ENCODE data around the gene L3MBTL4. TPM values are rescaled to one million over a fixed set of nuclear protein-coding genes. Genes with fewer than 3 reads are reported as not detected.
"Not testable (repeated sequence)": the region's sequence is repeated elsewhere in the genome, so short reads cannot be mapped to it uniquely, and the experiment has no call there.

Gene L3MBTL4
- total RNA-seq, 1 donor from 2014 or later: 8.0 TPM

DNA sequence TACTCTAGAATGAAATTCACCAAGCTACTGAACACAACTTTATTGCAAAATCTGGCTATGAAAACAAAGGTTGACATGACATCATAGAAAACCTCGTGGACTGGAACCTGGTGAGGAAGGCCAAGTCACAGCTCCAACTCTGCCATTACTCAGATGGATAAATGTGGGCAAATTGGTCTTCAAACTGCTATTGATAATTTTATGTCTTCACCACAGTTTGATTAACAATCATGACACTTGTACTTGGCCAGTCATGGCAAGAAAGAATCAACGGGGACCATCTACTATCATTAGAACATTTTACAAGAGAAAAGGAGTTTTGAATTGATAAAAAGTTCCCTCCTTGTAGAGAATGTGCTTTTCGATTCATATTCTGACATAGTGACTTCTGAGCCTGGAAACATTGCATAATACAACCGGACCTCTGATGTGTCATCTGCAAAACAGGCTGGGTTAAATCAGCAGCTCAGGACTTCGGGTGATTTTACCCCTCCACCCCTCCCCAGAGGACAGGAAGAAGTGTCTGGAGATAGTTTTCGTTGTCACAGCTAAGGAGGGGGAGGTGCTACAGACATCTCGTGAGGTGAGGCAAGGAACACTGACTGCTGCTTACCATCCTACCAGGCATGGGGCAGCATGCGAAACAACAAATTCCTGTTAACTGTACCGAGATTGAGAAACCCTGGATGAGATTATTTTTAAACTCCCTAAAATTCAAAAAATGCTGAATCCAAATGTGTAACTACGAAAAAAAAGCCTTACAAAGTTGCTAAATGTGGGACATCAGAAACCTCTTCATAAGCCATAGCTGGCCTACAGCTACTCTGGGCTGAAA, 8.4 kb downstream of the L3MBTL4 start:
- no peak for DNase-seq

DNA sequence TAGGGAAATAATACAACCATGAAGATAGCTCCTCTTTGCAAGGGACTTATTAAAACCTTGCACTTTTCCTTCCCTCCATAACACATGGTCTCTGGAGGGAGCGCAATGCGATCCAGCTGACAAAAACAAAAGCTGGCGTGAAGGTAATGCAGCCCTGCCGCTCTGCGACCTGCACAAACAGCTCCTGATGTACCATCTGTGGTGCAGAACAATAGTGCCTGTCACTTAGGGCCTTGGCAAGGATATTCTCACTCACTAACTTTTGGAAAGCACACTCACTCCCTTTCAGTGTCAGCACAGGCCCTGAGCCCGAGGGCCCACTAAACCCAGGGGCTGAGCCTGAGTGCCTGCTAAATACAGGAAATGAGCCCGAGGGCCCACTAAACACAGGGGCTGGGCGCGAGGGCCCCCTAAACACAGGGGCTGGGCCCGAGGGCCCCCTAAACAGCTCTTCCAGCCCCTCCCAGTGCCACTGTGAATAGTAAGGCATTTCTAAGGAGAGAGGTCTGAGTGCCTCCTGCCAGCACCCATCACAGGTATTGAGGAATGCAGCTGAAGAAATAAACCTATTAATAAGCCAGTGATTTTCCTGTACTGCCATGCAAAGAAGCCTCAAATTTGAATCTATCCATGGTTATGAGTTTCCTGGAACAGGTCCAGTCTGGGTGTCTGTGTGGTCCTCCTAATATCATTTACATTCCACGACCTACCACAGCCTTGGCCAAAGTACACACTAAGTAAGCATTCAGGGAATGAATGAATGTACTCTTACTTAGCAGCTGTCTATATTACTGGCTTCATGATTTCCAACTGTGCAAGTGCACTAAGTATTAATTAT, 9.3 kb downstream of the L3MBTL4 start:
- DNase-seq: no peak

DNA sequence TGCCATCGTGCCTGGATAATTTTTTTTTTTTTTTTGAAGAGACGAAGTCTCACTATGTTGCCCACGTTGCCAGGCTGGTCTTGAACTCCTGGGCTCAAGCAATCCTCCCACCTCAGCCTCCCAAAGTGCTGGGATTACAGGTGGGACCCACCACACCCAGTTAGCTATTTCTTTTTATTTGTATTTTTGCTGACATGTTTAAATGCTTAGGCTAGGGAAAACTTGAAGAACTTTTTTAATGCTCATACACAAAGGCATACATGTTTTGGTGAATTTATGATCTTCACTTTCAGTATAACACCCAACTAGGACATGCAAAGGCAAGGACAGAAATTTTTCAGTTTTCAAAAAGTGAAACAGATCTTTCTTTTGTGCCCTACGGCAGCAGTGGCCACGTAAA, 9.9 kb downstream of the L3MBTL4 start:
- no peak for DNase-seq

DNA sequence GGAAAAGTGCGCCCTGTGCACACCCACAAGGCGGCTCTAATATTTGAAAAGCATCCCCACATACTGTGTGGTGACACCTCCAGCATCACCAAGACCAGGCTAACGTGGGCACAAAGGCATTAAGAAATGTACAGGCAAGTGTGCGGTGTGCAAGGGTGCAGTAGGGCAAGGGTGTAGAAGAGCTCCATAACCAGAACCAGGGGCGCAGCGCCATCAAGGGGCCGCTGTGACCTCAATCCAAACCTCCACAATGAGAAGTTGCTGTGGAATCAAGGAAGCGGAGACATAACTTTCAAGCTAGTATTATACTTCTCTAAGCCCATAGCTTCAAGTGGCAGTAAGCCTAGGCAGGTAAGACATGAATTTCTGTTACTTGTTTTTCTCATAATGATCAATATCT, 13.0 kb downstream of the L3MBTL4 start:
- DNase-seq: no peak

DNA sequence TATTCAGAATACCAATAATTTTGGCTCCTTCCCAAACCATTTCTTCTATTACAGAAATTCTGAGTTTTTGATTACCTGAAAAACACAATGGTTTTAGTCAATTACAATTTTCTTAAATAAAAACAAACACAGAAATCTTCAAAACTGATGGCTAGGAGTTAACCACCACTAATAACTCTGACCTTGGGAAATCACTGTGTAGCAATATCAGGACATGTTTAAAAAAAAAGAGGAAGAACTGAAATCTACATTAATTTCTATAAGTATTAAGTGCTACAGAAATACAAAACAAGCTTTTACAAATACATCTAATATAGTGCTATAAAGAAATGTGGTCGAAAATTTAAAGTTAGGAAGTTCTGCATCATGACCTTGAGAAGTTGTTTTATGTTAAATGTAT, 14.9 kb downstream of the L3MBTL4 start:
- DNase-seq: no peak

DNA sequence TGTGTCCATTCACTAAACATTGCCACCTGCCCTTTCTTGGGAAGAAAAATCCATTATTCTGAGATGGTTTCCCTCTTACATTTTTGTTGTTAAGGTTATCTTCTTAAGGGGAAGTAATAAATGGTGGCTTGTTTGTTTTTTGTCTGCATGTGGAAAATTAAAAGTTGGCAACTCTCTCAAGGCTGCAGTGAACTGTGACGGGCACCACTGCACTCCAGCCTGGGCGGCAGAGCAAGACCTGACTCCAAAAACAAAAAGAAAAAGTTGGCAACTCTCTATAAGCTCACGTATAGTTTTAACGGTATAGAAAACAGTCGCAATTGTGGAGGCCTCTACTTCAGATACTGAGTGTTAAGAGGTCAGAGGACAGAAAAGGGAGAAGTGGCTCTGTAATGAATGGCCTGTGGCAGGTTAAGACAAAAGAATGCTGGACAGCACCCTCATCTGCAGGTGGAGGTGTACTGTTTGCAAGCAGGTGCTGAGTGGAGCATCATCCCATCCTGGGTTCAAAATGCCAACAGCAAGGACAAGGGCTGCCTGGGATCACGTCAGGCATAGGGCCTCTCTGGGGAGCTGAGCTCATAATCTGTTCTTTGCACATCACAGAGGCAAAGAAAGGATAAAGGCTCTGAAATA, 16.7 kb downstream of the L3MBTL4 start:
- DNase-seq: no peak

DNA sequence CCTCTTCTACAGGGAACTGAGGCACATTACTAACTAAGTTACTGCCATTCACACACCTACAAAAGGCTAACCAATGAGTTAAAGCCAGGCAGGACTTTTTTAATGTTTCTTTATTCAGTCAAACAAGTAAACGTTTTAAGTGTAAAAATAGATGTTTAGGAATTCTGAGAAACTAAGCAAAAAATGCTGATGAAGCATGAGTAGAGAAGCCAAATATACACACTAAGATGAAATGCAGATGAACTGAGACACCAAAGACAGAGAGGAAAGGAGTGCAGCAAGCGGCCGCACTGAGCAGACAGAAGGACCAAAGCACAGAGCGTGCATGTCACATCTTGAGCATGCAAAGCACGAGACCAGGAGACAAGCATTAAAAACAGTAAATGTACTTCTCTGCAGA, 17.9 kb downstream of the L3MBTL4 start:
- no peak for DNase-seq

DNA sequence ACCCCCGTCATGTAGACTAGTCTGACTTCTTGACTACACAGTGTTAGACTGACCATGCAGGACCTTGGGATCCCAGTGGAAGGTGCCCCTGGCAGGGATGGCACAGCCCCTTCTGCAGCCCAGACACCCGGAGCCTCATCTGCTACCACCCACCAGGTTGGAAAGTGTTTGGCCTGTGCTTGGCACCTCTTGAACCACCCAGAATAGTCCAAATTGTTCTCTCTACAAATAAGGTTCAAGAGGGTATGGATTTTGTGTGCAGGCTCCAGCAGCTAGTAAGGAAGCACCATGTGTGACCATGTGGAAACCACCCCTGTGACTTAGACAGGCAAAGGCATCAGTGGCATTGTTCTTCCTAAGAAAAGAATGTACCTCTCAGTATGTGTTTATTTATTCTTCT, 18.4 kb downstream of the L3MBTL4 start:
- no peak for DNase-seq

DNA sequence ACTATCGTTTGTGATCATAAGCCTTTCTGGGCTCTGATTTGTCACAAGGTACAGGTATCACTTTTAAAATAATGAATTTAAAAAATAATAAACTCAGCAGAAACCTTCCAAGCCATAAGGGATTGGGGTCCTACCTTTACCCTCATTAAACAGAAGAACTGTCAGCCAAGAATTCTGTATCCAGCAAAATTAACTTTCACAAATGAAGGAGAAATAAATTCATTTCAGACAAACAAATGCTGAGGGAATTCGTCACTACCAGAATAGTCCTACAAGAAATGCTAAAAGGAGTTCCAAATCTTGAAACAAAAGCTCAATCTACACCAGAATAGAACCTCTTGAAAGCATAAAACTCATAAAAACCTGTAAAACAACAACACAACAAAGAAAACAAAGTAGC, 25.7 kb downstream of the L3MBTL4 start:
- no peak for DNase-seq

DNA sequence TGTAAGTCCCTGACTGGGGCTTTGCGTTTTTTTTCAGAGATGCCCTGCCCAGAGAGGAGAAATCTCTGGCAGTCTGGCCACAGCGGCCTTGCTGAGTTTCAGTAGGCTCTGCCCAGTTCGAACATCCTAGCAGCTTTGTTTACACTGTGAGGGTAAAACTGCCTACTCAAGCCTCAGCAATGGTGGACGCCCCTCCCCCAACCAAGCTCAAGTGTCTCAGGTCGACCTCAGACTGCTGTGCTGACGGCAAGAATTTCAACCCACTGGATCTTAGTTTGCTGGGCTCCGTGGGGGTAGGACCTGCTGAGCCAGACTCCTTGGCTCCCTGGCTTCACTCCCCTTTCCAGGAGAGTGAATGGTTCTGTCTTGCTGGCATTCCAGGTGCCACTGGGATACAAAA, 31.7 kb downstream of the L3MBTL4 start:
- no peak for DNase-seq

DNA sequence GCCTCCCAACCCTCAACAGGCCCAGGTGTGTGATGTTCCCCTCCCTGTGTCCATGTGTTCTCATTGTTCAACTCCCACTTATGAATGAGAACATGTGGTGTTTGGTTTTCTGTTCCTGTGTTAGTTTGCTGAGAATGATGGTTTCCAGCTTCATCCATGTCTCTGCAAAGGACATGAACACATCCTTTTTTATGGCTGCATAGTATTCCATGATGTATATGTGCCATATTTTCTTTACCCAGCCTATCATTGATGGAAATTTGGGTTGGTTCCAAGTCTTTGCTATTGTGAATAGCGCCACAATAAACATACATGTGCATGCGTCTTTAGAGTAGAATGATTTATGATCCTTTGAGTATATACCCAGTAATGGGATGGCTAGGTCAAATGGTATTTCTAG, 37.2 kb downstream of the L3MBTL4 start:
- DNase-seq: not testable (repeated sequence)

DNA sequence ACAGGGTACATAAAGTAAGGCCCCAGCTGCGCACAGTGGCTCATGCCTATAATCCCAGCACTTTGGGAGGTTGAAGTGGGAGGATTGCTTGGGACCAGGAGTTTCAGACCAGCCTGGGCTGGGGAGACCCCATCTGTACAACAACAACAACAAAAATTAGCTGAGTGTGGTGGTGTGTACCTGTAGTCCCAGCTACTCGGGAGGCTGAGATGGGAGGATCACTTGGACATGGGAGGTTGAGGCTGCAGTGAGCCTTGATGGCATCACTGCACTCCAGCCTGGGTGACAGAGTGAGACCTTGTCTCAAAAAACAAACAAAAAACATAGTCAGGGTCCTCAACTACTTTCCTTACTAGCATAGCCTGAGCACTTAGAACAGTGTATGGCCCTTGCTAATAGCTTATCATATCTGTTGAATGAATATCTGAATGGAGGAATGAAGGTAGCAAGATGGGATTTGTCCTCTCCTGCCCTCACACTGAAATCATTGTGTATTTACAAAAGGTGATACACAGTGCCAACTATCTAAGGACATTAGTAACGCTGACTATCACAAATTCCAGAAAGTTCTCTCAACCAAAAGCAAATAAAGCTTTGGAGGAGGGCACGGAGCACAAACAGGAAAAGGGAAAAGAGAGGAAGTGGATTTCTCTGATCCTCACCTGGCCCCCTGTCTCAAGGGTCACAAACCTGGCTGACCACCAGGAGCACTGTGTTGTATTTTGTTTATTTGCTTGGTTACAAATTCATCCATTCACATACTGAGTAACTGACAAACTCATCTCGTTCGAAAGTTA, 38.1 kb downstream of the L3MBTL4 start:
- no peak for DNase-seq

DNA sequence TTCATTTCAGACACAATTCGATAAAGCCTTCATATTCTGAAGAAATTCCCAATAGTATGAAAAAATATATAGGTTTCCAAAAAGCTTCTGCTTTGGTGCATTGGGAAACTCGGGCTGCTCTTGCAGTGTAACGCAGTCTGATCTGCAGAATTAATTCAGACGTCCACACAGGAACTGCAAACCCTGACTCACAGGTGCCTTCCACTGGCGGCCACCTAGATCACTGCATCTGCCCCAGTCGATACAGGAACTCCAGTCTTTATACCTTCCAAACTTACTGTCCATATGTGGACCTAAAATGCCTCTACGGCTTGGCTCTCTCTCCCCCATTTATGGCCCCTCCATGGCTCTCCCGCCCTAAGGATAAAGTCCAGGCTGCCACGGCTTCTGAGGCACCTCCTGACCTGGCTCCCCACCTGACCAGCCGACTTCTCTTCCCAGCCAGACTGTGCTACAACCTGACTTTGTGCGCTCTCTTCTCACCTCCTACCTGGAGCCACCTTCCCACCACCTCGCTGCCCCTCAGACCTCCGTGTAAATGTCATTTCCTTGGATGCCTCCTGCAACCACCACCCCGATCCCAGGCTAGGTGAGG, 39.7 kb downstream of the L3MBTL4 start:
- no peak for DNase-seq

DNA sequence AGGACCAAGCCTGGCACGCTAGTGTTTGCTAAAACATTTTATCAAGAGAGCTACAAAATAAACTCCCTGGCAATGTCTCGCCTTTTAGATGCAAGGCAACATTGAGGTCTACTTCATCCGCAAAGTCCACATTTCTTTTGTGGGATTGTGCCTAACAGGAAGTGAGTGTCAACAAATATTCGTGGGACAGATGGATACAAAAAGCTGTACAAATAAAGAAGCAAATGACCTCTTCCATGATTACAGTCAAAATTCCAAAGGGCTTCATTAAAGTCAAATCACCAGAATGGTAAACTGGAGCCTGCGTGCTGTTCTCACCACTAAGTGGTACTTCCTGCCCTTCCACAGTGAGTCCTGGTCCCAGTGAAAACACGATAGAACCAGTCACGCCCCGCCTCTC, 40.4 kb downstream of the L3MBTL4 start:
- no peak for DNase-seq

DNA sequence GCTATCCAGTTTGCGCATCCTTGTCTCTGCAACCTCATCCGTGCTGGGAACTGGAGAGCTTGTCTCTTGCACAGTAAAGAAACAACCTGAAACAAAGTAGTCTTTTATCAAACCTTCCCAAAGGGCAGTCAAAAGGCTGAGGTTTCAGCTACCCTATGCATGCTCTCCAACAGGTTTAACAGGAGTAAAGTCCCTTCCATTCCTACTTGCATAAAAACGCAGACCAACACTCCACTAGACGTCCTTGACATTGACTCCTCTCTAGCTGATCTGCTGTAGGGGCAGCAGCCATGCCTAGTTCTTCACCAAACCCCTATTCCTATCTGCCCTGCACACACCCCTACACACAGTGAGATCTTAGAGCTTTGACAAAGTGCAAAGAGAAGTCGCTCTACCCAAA, 41.5 kb downstream of the L3MBTL4 start:
- DNase-seq: no peak

DNA sequence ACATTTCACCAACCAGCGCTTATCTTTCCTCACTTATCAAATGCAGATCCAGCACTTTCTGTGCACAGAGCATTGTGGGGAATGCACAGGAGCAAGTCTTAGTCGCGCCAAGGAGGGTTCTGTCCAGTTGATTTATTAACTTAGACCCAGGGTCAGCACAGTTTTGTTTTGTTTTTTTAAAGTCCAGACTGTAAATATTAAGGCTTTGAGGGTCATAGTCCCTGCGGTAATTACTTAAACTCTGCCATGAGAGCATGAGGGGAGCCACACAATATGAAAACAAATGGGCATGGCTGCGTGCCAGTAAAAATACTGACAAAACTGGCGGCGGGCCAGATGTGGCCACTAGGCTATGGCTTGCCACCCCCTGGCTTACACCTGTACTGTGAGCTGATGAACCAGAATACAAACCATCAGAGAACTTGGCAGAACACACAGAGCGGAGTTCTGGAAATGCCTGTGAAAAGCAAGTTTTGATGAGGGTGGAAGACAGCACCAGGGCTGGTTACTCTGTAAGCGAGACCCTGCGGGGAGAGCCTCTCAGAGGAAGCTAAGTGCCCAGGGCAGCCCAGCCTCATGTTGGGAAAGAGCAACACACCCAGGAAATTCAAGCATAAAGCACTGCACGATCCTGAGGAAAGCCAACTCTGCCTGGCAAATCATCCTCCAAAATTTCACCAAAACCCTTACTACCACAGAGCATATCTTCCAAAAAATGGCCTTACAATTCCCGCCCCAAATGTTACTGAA, 43.6 kb downstream of the L3MBTL4 start:
- no peak for DNase-seq

DNA sequence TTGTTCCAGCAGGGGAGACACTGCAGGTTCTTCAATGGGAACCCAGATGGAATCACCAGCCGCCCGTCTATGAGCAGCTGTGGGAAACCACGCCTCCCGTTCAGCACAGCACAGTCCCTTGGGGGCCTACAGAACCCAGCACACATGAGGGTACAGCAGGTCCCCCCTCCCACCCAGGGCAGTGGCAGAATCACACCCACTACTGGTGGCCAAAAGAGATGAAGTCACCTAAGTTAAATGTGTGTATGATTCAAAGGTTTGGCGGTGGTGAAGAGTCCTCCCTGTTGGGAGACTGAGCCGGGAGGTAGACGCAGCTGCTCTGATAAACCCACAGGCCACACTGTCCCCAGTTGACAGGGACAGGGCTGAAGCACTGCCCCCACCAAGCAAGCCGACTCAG, 44.3 kb downstream of the L3MBTL4 start:
- no peak for DNase-seq

DNA sequence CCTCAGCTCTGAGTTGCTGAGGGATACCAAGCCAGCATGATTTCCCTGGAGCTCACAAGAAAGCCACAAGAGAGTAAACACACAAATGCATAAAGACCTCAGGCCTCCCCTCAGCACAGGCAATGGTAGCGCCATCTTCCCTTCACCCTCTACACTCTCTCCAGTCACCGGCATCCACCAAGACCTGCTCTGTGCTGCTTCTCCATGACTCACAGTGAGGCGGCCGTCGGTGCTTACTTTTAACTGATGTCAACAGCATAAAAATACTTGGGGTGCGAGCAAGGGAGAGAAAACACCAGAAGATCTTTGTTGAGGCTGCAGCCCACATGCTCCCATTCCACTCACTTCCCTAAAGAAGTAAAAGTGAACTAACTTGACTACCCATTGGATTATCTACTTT, 46.7 kb downstream of the L3MBTL4 start:
- DNase-seq: no peak

DNA sequence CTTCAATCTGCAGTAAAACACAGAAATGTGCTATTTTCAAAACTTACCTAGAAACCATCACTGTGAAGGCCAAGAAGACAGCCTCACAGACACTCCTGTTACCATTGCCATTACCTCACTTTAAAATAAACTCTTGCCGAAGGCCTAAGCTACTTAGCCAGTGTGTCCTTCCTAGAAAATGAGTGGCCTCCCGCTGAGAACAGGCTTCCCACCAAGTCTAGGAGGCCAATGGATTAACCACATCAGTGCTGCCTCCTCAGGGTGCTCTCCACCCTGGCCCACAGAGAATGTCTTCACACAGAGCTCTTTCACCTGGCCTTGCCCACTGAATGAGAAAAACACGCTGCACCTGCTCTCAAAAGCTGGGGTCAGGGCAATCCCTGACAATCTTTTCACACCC, 47.5 kb downstream of the L3MBTL4 start:
- no peak for DNase-seq

DNA sequence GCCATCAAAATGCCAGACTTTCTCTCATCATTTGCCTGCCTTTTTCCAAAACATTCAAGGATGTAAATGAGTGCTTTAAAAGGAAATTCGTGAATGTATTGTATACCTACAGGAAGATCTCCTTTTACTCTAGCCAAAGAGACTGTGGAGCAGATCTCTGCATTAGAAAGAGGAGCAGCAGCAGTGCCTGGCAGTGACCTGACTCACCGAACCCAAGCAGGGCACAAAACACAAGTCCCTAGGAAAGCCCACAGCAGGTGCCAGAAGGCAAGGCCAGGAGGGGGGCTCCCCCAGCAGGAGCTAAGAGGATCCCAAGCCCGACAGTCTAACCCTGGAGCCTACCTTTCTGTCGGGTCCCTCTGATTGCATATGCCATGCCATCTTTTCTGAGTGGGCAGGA, 47.9 kb downstream of the L3MBTL4 start:
- no peak for DNase-seq

DNA sequence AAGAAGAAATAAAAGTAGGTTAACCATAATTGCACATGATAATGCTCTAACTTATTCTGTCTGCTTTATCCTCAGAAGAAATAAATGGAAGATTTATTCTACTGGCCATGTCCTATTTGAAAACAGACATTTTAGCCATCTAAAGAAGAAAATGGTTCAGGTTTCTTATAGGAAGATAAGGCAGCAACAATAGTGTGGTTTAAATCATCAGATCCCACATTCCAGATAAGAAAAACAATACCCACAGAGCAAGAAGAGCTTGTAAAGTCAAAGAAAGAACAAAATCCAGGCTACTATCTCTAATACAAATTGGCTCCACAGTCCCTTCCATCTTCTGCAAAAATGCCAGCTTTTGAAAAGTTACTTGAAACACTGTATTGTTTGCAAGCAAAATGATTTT, 49.3 kb downstream of the L3MBTL4 start:
- DNase-seq: no peak

DNA sequence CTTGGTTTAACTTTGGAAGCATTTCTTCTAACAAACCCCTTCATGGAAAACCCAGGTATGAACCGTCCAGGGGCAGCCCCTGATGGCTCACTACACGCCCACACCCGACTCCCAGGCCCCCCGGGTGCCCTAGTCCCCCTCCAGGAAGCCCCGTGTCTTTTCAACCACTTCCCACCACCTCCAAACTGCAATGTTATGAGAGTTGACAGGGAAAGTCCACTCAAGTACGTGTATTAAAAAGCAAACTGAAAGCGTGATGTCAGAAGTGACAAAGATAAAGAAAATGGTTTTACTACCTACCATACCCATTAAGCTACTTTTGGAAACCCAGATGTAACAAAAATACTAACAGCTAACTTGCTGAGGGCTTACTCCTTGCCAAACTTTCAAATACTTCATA, 51.5 kb downstream of the L3MBTL4 start:
- no peak for DNase-seq

All from dermis blood vessel endothelial cell (primary cell).